ENCODE data around the gene POLR2H. TPM values are rescaled to one million over a fixed set of nuclear protein-coding genes. Genes with fewer than 3 reads are reported as not detected.

Gene POLR2H
- total RNA-seq, 1 donor from 2014 or later, result 90.5 TPM

DNA sequence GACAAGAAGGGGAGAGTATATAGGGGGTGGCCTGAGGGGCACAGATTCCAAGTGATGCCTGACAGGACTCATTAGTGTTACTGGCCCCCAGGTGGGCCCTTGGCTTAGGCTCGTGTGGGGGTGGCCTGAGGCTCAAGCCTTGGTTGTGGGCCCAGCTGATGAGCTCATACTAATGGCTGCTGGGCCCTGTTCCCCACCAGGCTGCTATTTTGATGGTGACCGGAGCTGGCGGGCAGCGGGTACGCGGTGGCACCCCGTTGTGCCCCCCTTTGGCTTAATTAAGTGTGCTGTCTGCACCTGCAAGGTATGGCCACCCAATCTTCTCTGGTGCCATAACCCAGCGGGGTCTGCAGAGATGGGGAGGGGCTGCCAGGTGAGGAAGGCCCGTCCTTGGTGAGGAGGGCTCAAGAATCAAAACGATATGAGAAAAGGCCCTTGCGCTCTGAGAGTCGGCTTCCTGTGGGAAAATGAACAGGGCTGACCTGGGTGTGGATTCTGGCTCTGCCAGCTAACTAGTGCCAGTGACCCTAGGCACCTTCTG, 25.7 kb downstream of the POLR2H start:
- TF ChIP-seq, protein P1, sequence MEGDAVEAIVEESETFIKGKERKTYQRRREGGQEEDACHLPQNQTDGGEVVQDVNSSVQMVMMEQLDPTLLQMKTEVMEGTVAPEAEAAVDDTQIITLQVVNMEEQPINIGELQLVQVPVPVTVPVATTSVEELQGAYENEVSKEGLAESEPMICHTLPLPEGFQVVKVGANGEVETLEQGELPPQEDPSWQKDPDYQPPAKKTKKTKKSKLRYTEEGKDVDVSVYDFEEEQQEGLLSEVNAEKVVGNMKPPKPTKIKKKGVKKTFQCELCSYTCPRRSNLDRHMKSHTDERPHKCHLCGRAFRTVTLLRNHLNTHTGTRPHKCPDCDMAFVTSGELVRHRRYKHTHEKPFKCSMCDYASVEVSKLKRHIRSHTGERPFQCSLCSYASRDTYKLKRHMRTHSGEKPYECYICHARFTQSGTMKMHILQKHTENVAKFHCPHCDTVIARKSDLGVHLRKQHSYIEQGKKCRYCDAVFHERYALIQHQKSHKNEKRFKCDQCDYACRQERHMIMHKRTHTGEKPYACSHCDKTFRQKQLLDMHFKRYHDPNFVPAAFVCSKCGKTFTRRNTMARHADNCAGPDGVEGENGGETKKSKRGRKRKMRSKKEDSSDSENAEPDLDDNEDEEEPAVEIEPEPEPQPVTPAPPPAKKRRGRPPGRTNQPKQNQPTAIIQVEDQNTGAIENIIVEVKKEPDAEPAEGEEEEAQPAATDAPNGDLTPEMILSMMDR (IDR thresholded peaks at IDR 0.05; ENCODE audit: unreplicated experiment), result no peak
- Mint-ChIP-seq H3K9me3 (ENCODE audit: low read depth) (no peaks in the 10 kb centered on the region), H3K27ac (no peak overlapping the region), H3K27me3 (peaks cover 31% of the 10 kb centered on the region), H3K4me1 (ENCODE audit: low read depth) (no peaks in the 10 kb centered on the region), H3K36me3 (ENCODE audit: insufficient read depth) (no peaks in the 10 kb centered on the region), H3K4me3 (ENCODE audit: low read depth) (no peak overlapping the region)
- no peak for DNase-seq (ENCODE audit: low spot score, unreplicated experiment)

DNA sequence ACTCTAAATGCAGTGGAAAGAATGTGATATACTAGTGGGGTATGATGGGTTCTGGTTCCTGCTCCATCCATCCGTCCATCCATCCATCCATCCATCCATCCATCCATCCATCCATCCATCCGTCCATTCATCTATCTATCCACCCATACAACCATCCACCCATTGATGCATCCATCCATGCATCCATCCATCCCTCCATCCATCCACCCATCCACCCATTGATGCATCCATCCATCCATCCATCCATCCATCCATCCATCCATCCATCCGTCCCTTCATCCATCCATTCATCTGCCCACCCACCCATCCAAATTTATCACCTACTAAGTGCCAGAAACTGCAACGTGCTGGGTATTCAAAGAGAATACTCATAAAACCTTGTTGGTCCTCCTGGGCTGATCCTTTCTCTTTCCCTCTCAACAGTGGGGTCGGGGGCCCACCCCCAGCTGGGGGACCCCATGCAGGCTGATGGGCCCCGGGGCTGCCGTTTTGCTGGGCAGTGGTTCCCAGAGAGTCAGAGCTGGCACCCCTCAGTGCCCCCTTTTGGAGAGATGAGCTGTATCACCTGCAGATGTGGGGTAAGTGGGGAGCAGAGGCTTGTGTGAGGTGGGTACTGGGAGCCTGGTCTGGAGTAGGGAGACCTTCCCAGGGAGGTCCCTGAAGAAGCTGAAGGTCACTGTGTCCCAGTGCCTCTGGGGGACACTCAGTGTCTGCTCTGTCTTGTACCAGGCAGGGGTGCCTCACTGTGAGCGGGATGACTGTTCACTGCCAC, 26.8 kb downstream of the POLR2H start:
- DNase-seq (ENCODE audit: low spot score, unreplicated experiment), result no peak
- H3K4me1 Mint-ChIP-seq (ENCODE audit: low read depth), result no peaks in the 10 kb centered on the region
- TF ChIP-seq, protein P1 (IDR thresholded peaks at IDR 0.05; ENCODE audit: unreplicated experiment), result no peak
- H3K9me3 Mint-ChIP-seq (ENCODE audit: low read depth), result no peaks in the 10 kb centered on the region
- no peaks in the 10 kb centered on the region for H3K36me3 Mint-ChIP-seq (ENCODE audit: insufficient read depth)
- peaks cover 20% of the 10 kb centered on the region for H3K27me3 Mint-ChIP-seq
- peak overlapping the region; percentile 78 for H3K27ac Mint-ChIP-seq
- no peak overlapping the region for H3K4me3 Mint-ChIP-seq (ENCODE audit: low read depth)

DNA sequence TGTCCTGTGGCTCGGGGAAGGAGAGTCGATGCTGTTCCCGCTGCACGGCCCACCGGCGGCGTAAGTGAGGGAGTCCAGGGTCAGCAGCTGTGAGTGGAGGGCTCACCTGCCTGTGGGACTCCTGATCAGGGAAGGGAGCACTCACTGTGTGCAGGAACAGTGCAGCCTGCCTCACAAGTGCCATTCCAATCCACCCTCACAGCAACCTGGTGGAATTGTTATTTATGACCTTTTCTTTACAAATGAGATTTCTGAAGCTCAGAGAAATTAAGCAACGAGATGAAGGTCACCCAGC, 27.4 kb downstream of the POLR2H start:
- DNase-seq (ENCODE audit: low spot score, unreplicated experiment), result no peak
- no peak overlapping the region for H3K27ac Mint-ChIP-seq
- H3K36me3 Mint-ChIP-seq (ENCODE audit: insufficient read depth), result no peaks in the 10 kb centered on the region
- TF ChIP-seq, protein P1 (IDR thresholded peaks at IDR 0.05; ENCODE audit: unreplicated experiment), result no peak
- no peaks in the 10 kb centered on the region for H3K4me1 Mint-ChIP-seq (ENCODE audit: low read depth)
- peaks cover 19% of the 10 kb centered on the region for H3K27me3 Mint-ChIP-seq
- H3K9me3 Mint-ChIP-seq (ENCODE audit: low read depth), result no peaks in the 10 kb centered on the region
- H3K4me3 Mint-ChIP-seq (ENCODE audit: low read depth), result no peak overlapping the region

DNA sequence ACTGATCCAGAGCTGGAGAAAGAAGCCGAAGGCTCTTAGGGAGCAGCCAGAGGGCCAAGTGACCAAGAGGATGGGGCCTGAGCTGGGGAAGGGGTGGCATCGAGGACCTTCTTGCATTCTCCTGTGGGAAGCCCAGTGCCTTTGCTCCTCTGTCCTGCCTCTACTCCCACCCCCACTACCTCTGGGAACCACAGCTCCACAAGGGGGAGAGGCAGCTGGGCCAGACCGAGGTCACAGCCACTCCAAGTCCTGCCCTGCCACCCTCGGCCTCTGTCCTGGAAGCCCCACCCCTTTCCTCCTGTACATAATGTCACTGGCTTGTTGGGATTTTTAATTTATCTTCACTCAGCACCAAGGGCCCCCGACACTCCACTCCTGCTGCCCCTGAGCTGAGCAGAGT, 27.9 kb downstream of the POLR2H start:
- Mint-ChIP-seq H3K27ac (no peak overlapping the region), H3K27me3 (peaks cover 14% of the 10 kb centered on the region), H3K4me3 (ENCODE audit: low read depth) (no peak overlapping the region), H3K9me3 (ENCODE audit: low read depth) (no peaks in the 10 kb centered on the region), H3K36me3 (ENCODE audit: insufficient read depth) (no peaks in the 10 kb centered on the region), H3K4me1 (ENCODE audit: low read depth) (no peaks in the 10 kb centered on the region)
- DNase-seq (ENCODE audit: low spot score, unreplicated experiment), result no peak
- TF ChIP-seq, protein P1 (IDR thresholded peaks at IDR 0.05; ENCODE audit: unreplicated experiment), result no peak

DNA sequence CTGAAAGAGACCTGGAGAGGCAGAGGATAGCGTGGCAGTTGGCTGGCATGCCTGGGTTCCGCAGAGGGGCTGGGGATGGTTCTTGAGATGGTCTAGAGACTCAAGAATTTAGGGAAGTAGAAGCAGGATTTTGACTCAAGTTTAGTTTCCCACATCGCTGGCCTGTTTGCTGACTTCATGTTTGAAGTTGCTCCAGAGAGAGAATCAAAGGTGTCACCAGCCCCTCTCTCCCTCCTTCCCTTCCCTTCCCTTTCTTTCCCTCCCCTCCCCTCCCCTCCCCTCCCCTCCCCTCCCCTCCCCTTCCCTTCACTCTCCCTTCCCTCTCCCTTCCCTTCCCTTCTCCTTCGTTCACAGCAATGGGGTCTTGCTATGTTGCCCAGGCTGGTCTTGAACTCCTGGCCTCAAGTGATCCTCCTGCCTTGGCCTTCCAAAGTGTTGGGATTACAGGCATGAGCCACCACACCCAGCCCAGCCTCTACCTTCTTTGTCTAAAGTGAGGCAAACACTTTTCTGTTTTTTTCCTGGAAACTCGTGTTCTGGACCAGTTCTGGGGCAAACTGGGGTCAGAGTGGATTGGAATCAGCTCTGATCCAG, 28.5 kb downstream of the POLR2H start:
- no peak for DNase-seq (ENCODE audit: low spot score, unreplicated experiment)
- H3K9me3 Mint-ChIP-seq (ENCODE audit: low read depth), result no peaks in the 10 kb centered on the region
- peaks cover 12% of the 10 kb centered on the region for H3K27me3 Mint-ChIP-seq
- no peaks in the 10 kb centered on the region for H3K4me1 Mint-ChIP-seq (ENCODE audit: low read depth)
- H3K27ac Mint-ChIP-seq, result no peak overlapping the region
- H3K36me3 Mint-ChIP-seq (ENCODE audit: insufficient read depth), result no peaks in the 10 kb centered on the region
- TF ChIP-seq, protein P1 (IDR thresholded peaks at IDR 0.05; ENCODE audit: unreplicated experiment), result no peak
- H3K4me3 Mint-ChIP-seq (ENCODE audit: low read depth), result no peak overlapping the region

All from progenitor cell of endocrine pancreas (in vitro differentiated cells).